ENCODE results near the gene B2M. TPM values are rescaled to one million over a fixed set of nuclear protein-coding genes. Genes with fewer than 3 reads are reported as not detected.

The B2M gene
- total and polyA plus RNA-seq, 2 of the 13 experiments (the other 11 are each of a cell fraction or from before 2014, with no cell fraction given): 784 to 857 TPM

GRCh38 chr15:44663410-44664308 lies 47.7 kb upstream of the B2M start, which contains the start of gene SPG11 (continued):
- TF ChIP-seq ATRX (CRISPR knock-in tag; IDR thresholded peaks at IDR 0.05; ENCODE audit: borderline replicate concordance) (no peak), ZNF775 (CRISPR knock-in tag; IDR thresholded peaks at IDR 0.05; ENCODE audit: borderline replicate concordance) (0 out of 2 replicates have a peak, but pooled peaks have one; percentile 25), ZNF629 (CRISPR knock-in tag; conservative IDR thresholded peaks at IDR 0.05) (no peak; the same call in 1 of the 2 replicates), E2F2 (CRISPR knock-in tag; IDR thresholded peaks at IDR 0.05; ENCODE audit: borderline replicate concordance) (no peak; the same call in 1 of the 2 replicates), ZKSCAN8 (CRISPR knock-in tag; IDR thresholded peaks at IDR 0.05; ENCODE audit: borderline replicate concordance) (0 out of 2 replicates have a peak, but pooled peaks have one; percentile 17), GMEB1 (CRISPR knock-in tag; IDR thresholded peaks at IDR 0.05; ENCODE audit: borderline replicate concordance) (peak; percentile 88), ZSCAN20 (CRISPR knock-in tag; IDR thresholded peaks at IDR 0.05; ENCODE audit: borderline replicate concordance) (0 out of 2 replicates have a peak, but pooled peaks have one; percentile 82), HDAC2 (CRISPR knock-in tag; IDR thresholded peaks at IDR 0.05) (peak; percentile 60), ZNF343 (CRISPR knock-in tag; IDR thresholded peaks at IDR 0.05) (peak; percentile 87; the same call in 1 of the 2 replicates), ZNF746 (CRISPR knock-in tag; IDR thresholded peaks at IDR 0.05) (no peak; the same call in 1 of the 2 replicates), ZNF781 (CRISPR knock-in tag; IDR thresholded peaks at IDR 0.05; ENCODE audit: borderline replicate concordance, not compliant biosample characterization) (no peak), HOXD1 (CRISPR knock-in tag; IDR thresholded peaks at IDR 0.05) (peak; percentile 88; the same call in 1 of the 2 replicates), HMG20A (CRISPR knock-in tag; IDR thresholded peaks at IDR 0.05; ENCODE audit: borderline replicate concordance) (no peak; the same call in 1 of the 2 replicates), HHEX (CRISPR knock-in tag; IDR thresholded peaks at IDR 0.05) (no peak), ZSCAN31 (CRISPR knock-in tag; IDR thresholded peaks at IDR 0.05; ENCODE audit: low read depth) (peak; percentile 89), ZFP62 (CRISPR knock-in tag; IDR thresholded peaks at IDR 0.05) (no peak), ZBTB3 (CRISPR knock-in tag; IDR thresholded peaks at IDR 0.05; ENCODE audit: borderline replicate concordance, low read depth) (no peak; the same call in 1 of the 2 replicates), FLYWCH1 (CRISPR knock-in tag; IDR thresholded peaks at IDR 0.05) (no peak), ZNF609 (CRISPR knock-in tag; IDR thresholded peaks at IDR 0.05; ENCODE audit: borderline replicate concordance) (peak; percentile 71), ZNF263 (CRISPR knock-in tag; IDR thresholded peaks at IDR 0.05) (no peak; the same call in none of the 2 replicates), ZNF264 (CRISPR knock-in tag; IDR thresholded peaks at IDR 0.05) (peak; percentile 83; the same call in 1 of the 2 replicates)
